GM21737 (cell line): ENCODE measurements around the gene KHK.

Experiments
- ATAC-seq: cut with Tn5 transposase; IDR thresholded peaks from one replicate; pipeline ENCODE4 v1.9.1; 2021; ENCODE audit warnings: mild to moderate bottlenecking, moderate library complexity; ENCODE audit not compliant: unreplicated experiment

The KHK gene

GRCh38 chr2:27086724-27087593 lies at the start of gene KHK:
KHK (plus strand) TSS chr2:27086772; CDS start chr2:27087260, 488 bp downstream.
- peak; percentile 7 for ATAC-seq

GRCh38 chr2:27038012-27038411 lies 48.6 kb upstream of the KHK start:
- ATAC-seq: no peak

DNA sequence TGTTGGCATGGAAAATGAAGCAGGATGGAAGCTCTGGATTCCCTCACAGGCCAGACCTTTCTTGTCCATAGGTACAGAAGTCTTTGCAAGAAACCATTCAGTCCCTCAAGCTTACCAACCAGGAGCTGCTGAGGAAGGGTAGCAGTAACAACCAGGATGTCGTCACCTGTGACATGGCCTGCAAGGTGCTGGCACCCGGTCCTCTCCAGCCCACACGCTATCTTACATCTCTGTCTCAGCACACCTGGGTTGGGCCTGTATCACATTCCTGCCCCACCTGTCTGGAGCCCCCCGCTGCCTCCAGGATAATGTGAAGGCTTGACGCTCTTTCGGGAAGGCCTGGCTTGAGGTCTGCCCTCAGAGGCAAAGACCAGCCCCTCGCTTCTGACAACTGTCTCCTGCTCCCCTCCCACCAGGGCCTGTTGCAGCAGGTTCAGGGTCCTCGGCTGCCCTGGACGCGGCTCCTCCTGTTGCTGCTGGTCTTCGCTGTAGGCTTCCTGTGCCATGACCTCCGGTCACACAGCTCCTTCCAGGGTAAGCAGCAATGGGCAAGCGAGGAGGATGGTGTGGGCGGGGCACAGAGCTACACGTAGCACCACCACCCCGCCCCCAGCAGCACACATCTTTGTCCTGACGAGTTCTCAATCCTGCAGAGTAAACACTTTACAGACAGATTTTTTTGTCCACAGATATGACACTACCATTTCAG lies 47.8 kb upstream of the KHK start:
- no peak for ATAC-seq

DNA sequence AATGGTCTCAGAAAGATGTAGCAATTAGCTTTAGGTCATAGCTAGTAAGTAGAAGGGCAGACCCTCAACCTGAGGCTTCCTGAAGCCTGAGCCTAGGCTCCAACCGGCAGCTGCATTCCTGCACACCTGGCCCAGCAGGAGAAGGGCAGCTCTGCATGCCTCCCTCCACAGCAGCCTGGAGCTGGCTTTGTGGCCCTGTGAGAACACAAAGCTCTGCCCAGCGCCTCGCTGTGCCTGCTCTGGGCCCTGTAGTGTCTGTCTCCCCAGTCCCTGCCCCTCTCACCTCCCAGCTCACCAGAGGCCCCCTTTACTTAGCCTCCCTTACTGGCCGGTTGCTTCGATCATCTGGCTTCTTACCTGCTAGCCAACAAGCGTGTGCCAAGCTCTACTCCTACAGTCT lies 47.1 kb upstream of the KHK start:
- no peak for ATAC-seq

DNA sequence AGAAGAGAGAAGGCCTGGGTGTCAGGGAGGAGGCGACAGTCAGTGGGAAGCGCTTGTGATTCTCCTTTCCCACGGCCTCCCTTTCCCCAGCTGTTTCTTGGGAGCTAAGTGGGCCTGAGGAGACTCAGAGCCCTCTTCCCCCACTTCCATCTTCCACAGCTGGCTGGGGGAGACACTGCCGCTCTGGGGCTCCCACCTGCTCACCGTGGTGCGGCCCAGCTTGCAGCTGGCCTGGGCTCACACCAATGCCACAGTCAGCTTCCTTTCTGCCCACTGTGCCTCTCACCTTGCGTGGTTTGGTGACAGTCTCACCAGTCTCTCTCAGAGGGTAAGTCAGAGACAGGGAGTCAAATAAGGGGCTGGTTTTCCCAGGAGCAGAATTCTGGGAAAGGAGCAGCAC lies 46.7 kb upstream of the KHK start:
- no peak for ATAC-seq

DNA sequence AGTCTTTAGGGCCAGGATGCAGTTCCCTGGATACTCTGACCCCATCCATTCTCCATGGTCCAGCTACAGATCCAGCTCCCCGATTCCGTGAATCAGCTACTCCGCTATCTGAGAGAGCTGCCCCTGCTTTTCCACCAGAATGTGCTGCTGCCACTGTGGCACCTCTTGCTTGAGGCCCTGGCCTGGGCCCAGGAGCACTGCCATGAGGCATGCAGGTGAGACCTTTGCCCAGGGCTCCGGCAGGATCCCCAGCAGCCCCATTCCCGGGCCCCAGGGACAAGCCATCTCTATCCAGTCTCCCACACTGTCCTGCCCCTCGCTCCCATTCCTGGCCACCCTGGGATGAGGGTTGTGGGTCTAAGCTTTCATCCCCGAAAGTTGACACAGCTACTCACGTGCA lies 46.3 kb upstream of the KHK start:
- ATAC-seq: no peak

- peak; percentile 7 for ATAC-seq
Observed at GRCh38 chr2:27041752-27042151, 44.8 kb upstream of the KHK start.

- ATAC-seq: peak; percentile 53
Observed at GRCh38 chr2:27042159-27042661, 44.4 kb upstream of the KHK start.

GRCh38 chr2:27042985-27043634 lies 43.5 kb upstream of the KHK start:
- ATAC-seq: no peak

DNA sequence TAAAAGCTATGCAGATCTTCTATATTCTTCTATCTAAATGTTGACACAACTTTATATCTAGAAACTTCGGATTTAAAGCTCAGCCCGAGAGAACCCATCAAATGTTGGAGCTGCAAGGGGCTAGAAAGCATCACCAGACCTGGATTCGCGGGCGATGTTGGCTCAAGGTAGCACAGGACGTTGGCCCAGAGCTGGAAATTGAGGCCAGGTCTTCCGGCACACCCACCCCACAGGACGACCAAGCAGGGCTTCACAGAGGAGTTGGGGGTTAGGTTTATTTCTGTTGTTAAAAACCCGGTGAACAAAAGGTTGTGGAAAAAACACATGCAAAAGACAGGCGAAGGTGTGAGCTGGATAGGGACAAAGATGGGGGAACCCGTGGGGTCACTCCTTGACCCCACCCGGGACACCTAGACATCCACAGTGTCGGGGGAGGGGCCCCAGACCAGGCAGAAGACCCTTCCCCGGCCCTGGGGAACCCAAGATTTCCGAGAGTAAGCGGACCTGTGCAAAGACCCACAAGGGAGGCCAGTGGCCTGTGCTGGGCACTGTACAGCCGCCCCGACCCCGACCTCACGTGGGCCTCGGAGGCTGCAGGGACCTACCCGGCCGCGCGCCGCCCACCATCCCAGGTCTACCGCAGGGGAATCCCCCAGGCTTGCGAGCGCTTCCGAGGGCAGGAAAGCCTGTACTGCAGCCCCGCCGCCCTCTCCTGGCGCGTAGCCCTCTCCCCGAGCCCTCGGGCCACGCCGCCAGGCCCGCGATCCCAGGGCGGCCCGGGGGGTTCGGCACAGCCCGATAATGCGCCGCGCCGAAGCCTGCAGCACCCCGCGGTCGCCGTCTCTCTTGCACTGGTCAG lies 36.9 kb upstream of the KHK start:
- peak; percentile 26 for ATAC-seq

DNA sequence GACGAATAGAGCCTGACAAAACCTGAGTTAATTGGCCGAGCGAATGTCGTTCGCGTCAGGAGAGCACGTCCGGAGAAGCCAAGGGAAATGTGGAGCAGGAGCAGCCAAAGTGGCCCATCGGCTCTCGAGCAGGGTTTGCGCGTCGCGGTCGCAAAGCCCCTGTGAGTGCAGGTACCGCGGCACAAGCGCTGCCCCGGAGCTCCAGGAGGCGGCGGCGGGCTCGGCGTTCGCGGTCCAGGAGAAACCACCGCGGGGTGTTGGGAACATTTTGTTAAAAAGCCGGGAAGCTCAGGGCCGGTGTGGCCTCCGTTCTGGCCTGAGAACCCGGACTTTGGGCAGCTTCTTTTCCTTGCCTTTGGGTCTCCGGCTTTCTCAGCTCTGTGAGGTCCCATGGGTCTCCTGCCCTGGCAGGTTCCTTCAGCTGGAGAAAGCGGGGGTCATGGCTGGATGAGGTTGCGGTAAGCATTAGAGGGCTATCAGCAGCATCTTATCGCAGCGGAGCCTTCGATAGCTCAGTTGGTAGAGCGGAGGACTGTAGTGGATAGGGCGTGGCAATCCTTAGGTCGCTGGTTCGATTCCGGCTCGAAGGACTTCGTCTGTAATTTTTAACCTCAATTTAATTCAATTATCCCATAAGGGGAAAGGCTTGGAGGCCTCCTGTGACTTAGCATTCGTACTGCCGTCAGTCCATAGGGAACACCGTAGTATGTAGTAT lies 36.1 kb upstream of the KHK start:
- peak; percentile 41 for ATAC-seq

GRCh38 chr2:27050996-27051901 lies 35.3 kb upstream of the KHK start, which contains the start of gene AGBL5:
AGBL5 (plus strand) TSS chr2:27051668; CDS start chr2:27052959, 1,291 bp downstream.
- peak; percentile 63 for ATAC-seq

DNA sequence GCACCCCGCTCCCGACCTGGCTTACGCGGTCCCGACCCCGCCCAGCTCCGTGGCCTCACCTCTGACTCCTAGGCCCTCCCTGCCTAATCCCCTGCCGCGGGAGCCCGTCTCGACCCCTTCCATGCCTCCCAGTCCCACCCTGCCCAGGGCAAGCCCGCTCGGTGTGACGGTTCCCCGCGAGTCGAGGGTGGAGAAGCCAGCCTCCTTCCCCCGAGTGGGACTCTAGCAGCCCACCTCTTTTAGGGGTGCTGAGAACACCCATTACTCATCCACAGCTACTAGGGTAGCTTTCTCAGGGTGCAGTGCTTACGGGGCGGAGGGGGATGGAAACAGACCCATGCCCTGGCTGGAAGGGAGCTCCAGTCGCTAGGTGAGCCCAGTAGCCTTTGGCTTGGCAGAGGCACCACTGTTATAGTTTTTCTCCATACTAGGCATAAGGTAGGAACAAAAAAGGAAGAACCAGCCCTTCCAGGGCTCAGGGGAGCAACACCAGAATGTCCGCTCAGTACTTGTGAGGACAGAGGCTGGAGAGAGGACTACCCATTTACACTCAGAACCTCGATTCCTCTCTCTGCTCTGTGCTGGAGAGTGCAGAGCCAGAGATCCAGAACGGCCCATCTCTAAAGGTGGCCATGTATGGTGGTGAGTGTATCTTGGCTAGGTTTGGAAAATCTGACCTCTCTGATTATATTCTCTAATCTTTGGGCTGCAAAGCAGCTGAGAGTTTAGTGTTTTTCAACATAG lies 34.5 kb upstream of the KHK start:
- ATAC-seq: no peak

- ATAC-seq: no peak
Observed at GRCh38 chr2:27053321-27053720, 33.3 kb upstream of the KHK start.

DNA sequence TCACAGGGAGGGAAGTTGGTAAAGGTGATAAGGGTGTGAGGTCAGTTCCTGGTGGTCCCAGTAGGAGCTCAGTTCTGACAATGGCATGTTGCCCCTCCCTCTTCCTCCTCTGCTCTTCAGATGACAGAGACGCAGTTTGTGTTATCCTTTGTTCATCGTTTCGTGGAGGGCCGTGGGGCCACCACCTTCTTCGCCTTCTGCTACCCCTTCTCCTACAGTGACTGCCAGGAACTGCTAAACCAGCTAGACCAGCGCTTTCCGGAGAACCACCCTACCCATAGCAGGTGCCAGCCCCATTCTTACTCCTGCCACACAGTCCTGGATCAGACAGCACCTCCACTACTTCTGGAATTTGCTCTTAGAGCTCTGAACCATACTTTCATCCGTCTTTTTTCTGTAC lies 32.8 kb upstream of the KHK start:
- ATAC-seq: no peak

GRCh38 chr2:27054721-27055120 lies 31.9 kb upstream of the KHK start:
- no peak for ATAC-seq

GRCh38 chr2:27057184-27057583 lies 29.4 kb upstream of the KHK start:
- no peak for ATAC-seq

DNA sequence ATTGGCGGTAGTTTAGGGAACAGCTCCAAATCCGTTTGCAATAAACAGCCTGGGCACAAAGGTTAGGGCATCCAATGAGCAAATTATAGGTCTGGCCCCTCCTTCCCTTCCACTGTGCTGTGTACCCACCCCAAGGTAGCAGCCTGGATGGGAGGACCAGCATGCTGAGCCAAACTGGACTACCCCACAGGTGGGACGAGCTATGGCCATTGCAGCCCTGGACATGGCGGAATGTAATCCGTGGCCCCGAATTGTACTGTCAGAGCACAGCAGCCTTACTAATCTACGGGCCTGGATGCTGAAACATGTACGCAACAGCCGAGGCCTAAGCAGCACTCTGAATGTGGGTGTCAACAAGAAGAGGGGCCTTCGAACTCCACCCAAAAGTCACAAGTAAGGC lies 28.4 kb upstream of the KHK start:
- ATAC-seq: no peak
